Endothelial cell of umbilical vein (primary cell): ENCODE data around the gene PIM2. TPM values are rescaled to one million over a fixed set of nuclear protein-coding genes. Genes with fewer than 3 reads are reported as not detected.

Experiments used
- BruUV-seq: library from RNA; stranded (reverse); fragments of 400-500 nt; replicated peaks from 2 replicates; lab custom pipeline; 2021; lab: Mats Ljungman, UMichigan
- CTCF ChIA-PET: fragments of 300-600, 350-600 bp; sonication (Branson Sonifier 250); formaldehyde crosslinking; loops from one replicate; lab custom pipeline; 2021; ENCODE audit warnings: antibody characterized with exemption, inconsistent platforms; lab: Charles Lee
- POLR2A ChIA-PET: fragments of 300-600, 350-600 bp; sonication (Branson Sonifier 250); formaldehyde crosslinking; loops from one replicate; lab custom pipeline; 2021; ENCODE audit warnings: antibody characterized with exemption, inconsistent platforms; lab: Charles Lee
- DNase-seq: peaks from one replicate; pipeline ENCODE4 v3.0.0-alpha.2; 2011; ENCODE audit warnings: low read depth, low spot score
- FAIRE-seq: peaks from 2 replicates; lab custom pipeline; 2011; peaks lifted over from hg19 to GRCh38; lab: Jason Lieb, UNC
- H2AFZ ChIP-seq: 2 replicates; pipeline ENCODE4 v1.6.0; 2012; ENCODE audit warnings: low read depth, low read length, control low read depth, inconsistent platforms
- H3K27ac ChIP-seq: 2 replicates; pipeline ENCODE4 v1.5.1; 2011; ENCODE audit warnings: low read depth, mild to moderate bottlenecking, control low read depth, low read length, moderate library complexity; ENCODE audit not compliant: insufficient read depth
- H3K27me3 ChIP-seq, 2 experiments: 2 replicates each; pipeline versions ENCODE4 v1.6.0 to v1.6.1; 2011; ENCODE audit warnings: low read length in 2 of 2, mixed read lengths in 1 of 2; ENCODE audit not compliant: control insufficient read depth in 2 of 2, insufficient read depth in 2 of 2
- H3K36me3 ChIP-seq, 2 experiments: 2 replicates in 1 of 2; 3 replicates in 1 of 2; pipeline ENCODE4 v1.5.1; 2011; ENCODE audit warnings: low read length in 2 of 2, mild to moderate bottlenecking in 1 of 2, moderate library complexity in 1 of 2; ENCODE audit not compliant: control insufficient read depth in 2 of 2, insufficient read depth in 2 of 2; ENCODE audit errors: extremely low read depth in 1 of 2
- H3K4me1 ChIP-seq: 3 replicates; pipeline ENCODE4 v1.5.1; 2011; ENCODE audit warnings: mild to moderate bottlenecking, low read length; ENCODE audit not compliant: control insufficient read depth, insufficient read depth; ENCODE audit errors: extremely low read depth
- H3K4me2 ChIP-seq: 2 replicates; pipeline ENCODE4 v1.6.1; 2011; ENCODE audit warnings: low read length, control low read depth, mixed read lengths; ENCODE audit not compliant: insufficient read depth
- H3K4me3 ChIP-seq, 3 experiments: fragments of 200-600 bp in 1 of 3; sonication (generic), shearing (Covaris generic) in 1 of 3; replicated peaks in 1 of 3; 2 replicates each; pipeline ENCODE4 v1.5.1; 2011 to 2016; ENCODE audit warnings: control low read depth in 3 of 3, low read length in 3 of 3, mild to moderate bottlenecking in 2 of 3, inconsistent platforms in 1 of 3, low read depth in 1 of 3, moderate library complexity in 1 of 3; ENCODE audit not compliant: insufficient read depth in 1 of 3
- H3K79me2 ChIP-seq: 2 replicates; pipeline ENCODE4 v1.6.0; 2012; ENCODE audit warnings: low read length, inconsistent platforms; ENCODE audit not compliant: control insufficient read depth, insufficient read depth
- H3K9ac ChIP-seq: replicated peaks from 2 replicates; pipeline ENCODE3; 2011; ENCODE audit warnings: low read length, control low read depth; ENCODE audit not compliant: insufficient read depth; ENCODE audit errors: extremely low read depth
- H3K9me1 ChIP-seq: replicated peaks from 3 replicates; pipeline ENCODE4 v1.6.0; 2011; ENCODE audit warnings: mild to moderate bottlenecking, low read length; ENCODE audit not compliant: control insufficient read depth, insufficient read depth; ENCODE audit errors: extremely low read depth
- H3K9me3 ChIP-seq: replicated peaks from 2 replicates; pipeline ENCODE4 v1.5.1; 2012; ENCODE audit warnings: low read length, inconsistent platforms; ENCODE audit not compliant: control insufficient read depth, insufficient read depth
- H4K20me1 ChIP-seq: replicated peaks from 2 replicates; pipeline ENCODE3; 2011; ENCODE audit warnings: mild to moderate bottlenecking, low read length; ENCODE audit not compliant: control insufficient read depth, insufficient read depth; ENCODE audit errors: extremely low read depth
- EZH2 ChIP-seq: IDR thresholded peaks from 2 replicates; pipeline ENCODE4 v1.6.1; 2012; ENCODE audit warnings: borderline replicate concordance, low read depth, mild to moderate bottlenecking, moderate library complexity, low read length, inconsistent platforms; ENCODE audit not compliant: severe bottlenecking
- FOS ChIP-seq: IDR thresholded peaks from 2 replicates; pipeline ENCODE4 v1.6.1; 2011; ENCODE audit warnings: mild to moderate bottlenecking, low read length, moderate library complexity, borderline replicate concordance; ENCODE audit not compliant: insufficient read depth
- GATA2 ChIP-seq: IDR thresholded peaks from 2 replicates; pipeline ENCODE4 v1.7.0; 2011; ENCODE audit warnings: low read depth, mild to moderate bottlenecking, moderate library complexity, mixed read lengths, low read length; ENCODE audit not compliant: insufficient read length, insufficient read depth
- JUN ChIP-seq: IDR thresholded peaks from 2 replicates; pipeline ENCODE4 v1.6.1; 2011; ENCODE audit warnings: borderline replicate concordance, low read depth; ENCODE audit not compliant: insufficient read length, insufficient read depth
- MYC ChIP-seq: IDR thresholded peaks from one replicate; pipeline ENCODE4 v1.6.1; 2011; ENCODE audit warnings: mild to moderate bottlenecking, low read depth, low read length
- POLR2A ChIP-seq: IDR thresholded peaks from 2 replicates; pipeline ENCODE4 v1.6.1; 2012; ENCODE audit warnings: low read depth, mild to moderate bottlenecking, control low read depth, low read length
- POLR2AphosphoS5 ChIP-seq: IDR thresholded peaks from 2 replicates; pipeline ENCODE4 v1.6.1; 2012; ENCODE audit warnings: low read depth, mild to moderate bottlenecking, control low read depth, low read length, moderate library complexity; ENCODE audit not compliant: insufficient read depth
- dilution Hi-C: fragments of 300-500 bp; cut with MboI; formaldehyde crosslinking; loops from one replicate; pipeline ENCODE4 v1.15.0; 2019; ENCODE audit warnings: low sequenced_read_pairs; ENCODE audit not compliant: extremely low pct_ligation_motif_present
- intact Hi-C: fragments of 100-400 bp; cut with micrococcal nuclease; formaldehyde crosslinking; loops from one replicate; pipeline ENCODE4 v1.10.0; 2022
- polyA plus RNA-seq, 4 experiments: library from polyadenylated mRNA; depleted of rRNA in 3 of 4; stranded (reverse) in 3 of 4; unstranded in 1 of 4; fragments of >200 nt; gene quantifications; 2 replicates each; pipeline versions ENCODE4 v1.2.1 to v1.2.3, GENCODE V29; 2011 to 2012; ENCODE audit warnings: missing spikeins in 1 of 4
- total RNA-seq: library from RNA; stranded (reverse); gene quantifications from 2 replicates; pipeline ENCODE4 v1.2.3, GENCODE V29; 2021
- TF ChIP-seq, protein P1 (sequence below): IDR thresholded peaks from 2 replicates; pipeline ENCODE4 v1.6.1; 2011; ENCODE audit not compliant: insufficient read depth, insufficient read length

The PIM2 gene
- total and polyA plus RNA-seq, 2 donors (not counting 3 experiments of a cell fraction or from before 2014, with no cell fraction given) = 7.4 to 7.5 TPM

DNA sequence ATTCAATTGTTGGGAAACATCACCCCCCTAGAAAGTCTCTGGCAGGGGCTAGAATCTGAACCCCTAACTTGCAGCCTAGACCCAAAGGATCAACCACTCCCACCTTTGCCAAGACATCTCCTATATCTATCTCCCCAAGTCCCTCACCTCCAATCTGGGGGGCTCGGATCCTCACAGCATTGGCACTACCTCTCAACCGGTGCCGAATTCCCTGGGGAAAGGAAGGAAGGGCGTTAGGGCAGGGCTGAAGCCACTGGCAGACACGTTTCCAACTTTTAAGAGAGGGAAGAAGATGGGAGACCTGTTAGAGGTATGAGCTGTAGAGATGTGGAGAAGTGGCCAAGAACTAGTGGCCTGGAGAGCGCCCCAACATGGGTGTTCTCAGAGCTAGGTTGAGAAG, 23.9 kb downstream of the PIM2 start:
- Histone ChIP-seq H3K27ac (no peak overlapping the region), H3K27me3 (no peaks in the 10 kb centered on the region), H3K4me3 (no peak overlapping the region), H3K9me1 (no peaks in the 10 kb centered on the region), H4K20me1 (no peaks in the 10 kb centered on the region), H3K9me3 (no peaks in the 10 kb centered on the region), H3K9ac (no peak overlapping the region), H2AFZ (no peak overlapping the region), H3K4me1 (peaks cover 10% of the 10 kb centered on the region), H3K4me2 (no peak overlapping the region), H3K79me2 (peaks cover 19% of the 10 kb centered on the region), H3K36me3 (no peaks in the 10 kb centered on the region)
- no TSS peak for BruUV-seq
- dilution Hi-C loops = no loop called here
- no peak for FAIRE-seq
- TF ChIP-seq GATA2 (no peak), MYC (no peak), POLR2AphosphoS5 (no peak), JUN (no peak), POLR2A (no peak), FOS (no peak), EZH2 (no peak)
- TF ChIP-seq, protein P1, sequence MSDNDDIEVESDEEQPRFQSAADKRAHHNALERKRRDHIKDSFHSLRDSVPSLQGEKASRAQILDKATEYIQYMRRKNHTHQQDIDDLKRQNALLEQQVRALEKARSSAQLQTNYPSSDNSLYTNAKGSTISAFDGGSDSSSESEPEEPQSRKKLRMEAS = no peak
- ChIA-PET CTCF (no interaction called here), POLR2A (no interaction called here)
- intact Hi-C loops = loop anchor here (10.0 kb wide), 1 partner anchor 370 kb away; the partner anchor contains the start of genes FOXP3 and PPP1R3F
- no peak for DNase-seq
